ENCODE data around the gene SERPINB12.

- no peak for TF ChIP-seq CTCF (IDR thresholded peaks at IDR 0.05)
- no peak for TF ChIP-seq POLR2A (IDR thresholded peaks at IDR 0.05)
Observed at GRCh38 chr18:63553081-63553480, 10.9 kb downstream of the SERPINB12 start.
